HG03025 (cell line): ENCODE results near the gene OR1F1.

Source experiments
- ATAC-seq: cut with Tn5 transposase; IDR thresholded peaks from one replicate; pipeline ENCODE4 v1.9.1; 2021; ENCODE audit warnings: mild to moderate bottlenecking, moderate library complexity; ENCODE audit not compliant: unreplicated experiment, low FRiP score

The OR1F1 gene

DNA sequence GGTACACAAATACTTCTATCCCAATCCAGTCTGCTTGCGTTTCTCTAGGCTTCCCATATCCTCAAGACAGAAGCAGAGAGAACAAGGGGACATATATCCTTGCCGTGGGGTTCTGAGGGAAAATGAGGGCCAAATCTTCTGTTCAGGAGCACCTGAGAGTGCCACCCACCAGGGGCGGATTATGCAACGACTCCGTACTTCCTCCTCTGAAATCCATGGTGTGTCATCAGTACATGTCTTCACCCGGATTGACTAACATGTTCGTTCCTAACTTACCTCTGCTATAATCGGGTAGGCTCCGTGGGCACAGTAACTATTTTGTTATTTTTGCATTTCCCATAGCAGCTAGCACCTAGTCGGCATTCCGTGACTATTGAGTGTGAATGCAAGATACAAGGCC lies 54.7 kb downstream of the OR1F1 start:
- no peak for ATAC-seq

DNA sequence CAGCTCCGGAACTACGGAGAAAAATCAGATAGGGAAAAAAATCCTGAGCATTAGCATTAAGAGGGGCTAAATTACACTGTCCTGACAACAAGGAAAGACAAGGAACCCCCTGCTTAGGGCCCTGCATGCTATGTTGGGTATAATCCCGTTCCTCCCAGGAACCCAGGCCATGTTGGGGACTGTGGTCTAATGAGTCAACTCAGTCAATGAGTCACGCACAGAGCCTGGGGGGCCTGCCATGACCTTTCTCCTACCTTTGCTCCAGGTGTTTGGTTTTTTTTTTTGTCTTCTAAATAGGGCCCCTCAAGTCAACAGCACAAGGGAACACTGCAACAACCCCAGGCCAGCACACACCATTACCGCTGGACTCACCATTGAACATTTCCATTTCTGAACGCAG lies 55.9 kb downstream of the OR1F1 start:
- ATAC-seq = no peak

DNA sequence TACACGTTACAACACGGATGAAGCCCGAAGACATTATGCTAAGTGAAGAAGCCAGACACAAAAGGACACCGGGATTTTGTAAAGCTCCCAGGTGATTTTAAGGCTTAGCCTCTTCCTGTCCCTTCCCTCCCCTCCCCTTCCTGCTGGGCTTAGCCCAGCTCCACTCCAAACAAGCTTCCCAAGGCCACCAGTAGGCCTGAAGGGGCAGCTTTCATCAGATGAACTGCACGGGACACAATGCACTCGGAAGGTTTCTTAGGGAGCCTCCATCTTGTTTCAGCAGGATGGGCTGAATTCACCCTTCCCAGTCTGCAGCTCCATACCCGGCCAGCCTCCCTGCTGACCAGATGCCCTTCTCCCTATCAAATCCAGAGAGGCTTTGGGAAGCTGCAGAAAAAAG lies 58.0 kb downstream of the OR1F1 start:
- no peak for ATAC-seq

DNA sequence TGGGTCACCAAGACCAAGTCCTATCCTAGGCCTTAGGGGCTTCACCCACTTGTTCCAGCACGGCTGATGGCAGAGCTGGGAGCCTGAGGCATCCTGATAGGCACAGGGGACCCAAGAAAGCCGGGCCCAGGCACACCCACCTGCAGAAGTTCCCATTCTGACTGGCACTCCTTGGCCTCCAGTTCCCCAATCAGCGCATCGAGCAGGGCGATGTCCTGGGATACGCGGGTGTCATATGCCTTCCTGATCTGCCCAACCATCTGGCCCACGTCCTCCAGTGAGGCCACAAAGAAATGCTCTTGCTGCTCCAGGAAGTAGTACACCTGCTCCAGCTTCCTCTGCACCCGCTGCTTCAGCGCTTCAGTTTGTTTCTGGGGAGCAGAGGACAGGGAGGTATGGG lies 58.9 kb downstream of the OR1F1 start:
- no peak for ATAC-seq

DNA sequence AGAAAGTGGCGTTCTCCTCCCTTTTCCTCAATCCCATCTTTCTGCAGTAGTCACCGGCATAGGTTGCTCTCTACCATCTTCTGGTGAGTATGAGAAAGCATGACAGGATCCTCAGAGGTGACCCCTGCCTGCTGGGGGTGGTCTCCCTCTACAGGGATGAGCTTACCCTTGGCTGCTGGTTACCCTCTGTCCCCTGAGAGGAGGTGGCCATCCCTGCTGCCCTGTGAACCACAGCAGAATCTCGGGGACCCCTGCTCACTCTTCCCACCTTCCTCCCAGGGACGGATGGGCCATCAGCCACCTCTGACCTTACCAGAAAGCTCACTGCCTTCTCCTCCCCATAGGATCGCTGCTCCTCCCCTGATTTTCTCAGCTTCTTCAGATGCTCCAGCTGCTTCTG lies 60.6 kb downstream of the OR1F1 start:
- ATAC-seq = no peak

DNA sequence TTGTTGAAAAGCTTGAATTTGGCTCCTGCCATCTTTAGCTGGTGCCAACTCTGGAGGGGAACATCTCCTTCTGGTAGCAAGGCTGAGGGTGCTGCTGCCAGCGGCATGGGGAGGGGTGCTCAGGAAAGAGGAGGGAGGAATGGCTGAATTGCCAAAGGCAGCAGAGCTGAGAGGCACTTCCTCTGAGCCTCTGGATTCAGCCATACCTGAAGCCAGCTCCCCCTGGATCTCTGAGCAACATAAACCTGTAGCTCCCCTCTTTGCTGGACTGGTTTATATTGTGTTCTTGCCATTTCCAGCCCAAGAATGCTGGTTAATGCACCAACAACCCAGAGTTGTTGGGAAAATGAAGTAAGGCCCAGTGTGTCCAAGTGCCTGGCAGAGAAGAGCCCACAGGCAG lies 61.0 kb downstream of the OR1F1 start:
- no peak for ATAC-seq

DNA sequence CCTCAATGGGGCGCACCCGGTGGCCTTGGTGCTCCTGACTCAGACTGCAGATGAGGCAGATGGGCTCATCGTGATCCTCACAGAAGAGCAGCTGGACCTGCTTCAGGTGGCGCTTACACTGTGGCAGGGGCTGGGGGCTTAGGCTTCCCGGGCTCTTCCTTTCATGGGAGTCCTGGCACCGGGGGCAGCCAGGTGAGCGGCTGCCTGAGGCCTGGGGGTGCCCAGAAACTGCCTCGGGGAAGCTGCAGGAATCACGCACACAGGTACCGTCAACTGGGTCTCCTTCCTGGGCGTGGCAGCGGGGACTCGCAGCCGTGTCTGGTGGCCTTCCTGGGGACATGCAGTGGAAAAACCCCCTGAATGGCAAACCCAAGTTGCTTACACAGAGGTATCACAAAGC lies 61.4 kb downstream of the OR1F1 start:
- no peak for ATAC-seq

DNA sequence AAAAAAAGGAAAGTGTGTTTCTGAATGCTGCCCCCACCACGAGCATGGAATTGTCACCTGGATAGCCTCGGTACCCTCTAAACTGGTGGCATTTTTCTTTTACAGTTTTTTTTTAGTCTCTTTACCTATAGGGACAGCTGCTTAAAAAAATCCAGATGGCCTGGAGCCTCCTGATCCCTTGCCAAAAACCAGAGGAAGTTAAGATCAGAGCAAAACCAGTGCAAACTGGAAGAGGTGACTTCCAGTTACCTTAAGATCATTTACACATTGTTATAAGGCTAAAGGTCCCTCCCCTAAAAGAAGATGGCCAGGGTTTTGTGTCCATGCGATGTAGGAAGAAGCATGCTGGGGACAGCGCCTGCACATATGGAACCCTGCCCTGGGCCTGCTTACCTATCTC lies 65.0 kb downstream of the OR1F1 start:
- no peak for ATAC-seq

DNA sequence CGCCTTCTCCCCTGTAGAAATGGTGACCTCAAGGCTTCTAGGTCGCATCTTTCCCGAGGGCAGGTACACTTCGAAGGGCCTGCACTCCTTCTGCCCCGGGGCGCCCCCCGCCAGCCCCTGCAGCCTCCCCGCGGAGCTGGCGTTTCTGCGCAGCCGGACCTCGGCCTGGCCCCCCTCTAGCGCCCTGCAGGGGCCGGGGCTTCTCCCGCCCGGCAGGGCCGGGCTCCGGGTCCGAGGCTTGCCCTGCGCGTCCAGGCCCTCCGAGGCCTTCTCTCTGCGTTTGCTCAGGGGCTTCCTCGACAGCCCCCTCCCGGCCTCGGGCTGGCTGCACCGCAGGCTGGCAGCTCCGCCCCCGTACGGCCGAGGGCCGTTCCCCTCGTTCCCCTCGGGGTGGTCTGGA lies 66.3 kb downstream of the OR1F1 start:
- ATAC-seq = no peak
